Upper lobe of left lung (tissue), 4 donors: Measurements from ENCODE around the gene WDR83.

Experiments used
- CTCF ChIP-seq, 6 experiments: fragments of 450-650 bp in 4 of 6; fragments of 200-600 bp in 2 of 6; sonication (generic) in 2 of 6; IDR thresholded peaks; one replicate each; pipeline ENCODE4 v1.5.1; 2016 to 2019; ENCODE audit warnings: antibody characterized with exemption in 6 of 6
- EP300 ChIP-seq, 4 donors: sonication (generic); formaldehyde crosslinking; IDR thresholded peaks; one replicate each; pipeline ENCODE4 v1.5.1; 2017; ENCODE audit warnings: antibody characterized with exemption in 4 of 4, control low read depth in 2 of 4
- POLR2A ChIP-seq, 4 donors: fragments of 450-650 bp; IDR thresholded peaks; one replicate each; pipeline ENCODE4 v1.5.1; 2016 to 2017; ENCODE audit warnings: antibody characterized with exemption in 4 of 4, mild to moderate bottlenecking in 2 of 4
- POLR2AphosphoS5 ChIP-seq, 2 donors: sonication (generic); formaldehyde crosslinking; IDR thresholded peaks; one replicate each; pipeline ENCODE4 v1.5.1; 2017; ENCODE audit warnings: antibody characterized with exemption in 2 of 2

- TF ChIP-seq POLR2A (IDR thresholded peaks at IDR 0.05) (no peak), POLR2AphosphoS5 (IDR thresholded peaks at IDR 0.05) (no peak), CTCF (IDR thresholded peaks at IDR 0.05) (no peak), EP300 (IDR thresholded peaks at IDR 0.05) (no peak)
Measured at GRCh38 chr19:12647047-12647446, 19.6 kb upstream of the WDR83 start.
